ENCODE results near the gene ZNF141. TPM values are rescaled to one million over a fixed set of nuclear protein-coding genes. Genes with fewer than 3 reads are reported as not detected.

ZNF141 gene
- total and polyA plus RNA-seq, 2 experiments from 2014 or later: 18.5 to 58.1 TPM

DNA sequence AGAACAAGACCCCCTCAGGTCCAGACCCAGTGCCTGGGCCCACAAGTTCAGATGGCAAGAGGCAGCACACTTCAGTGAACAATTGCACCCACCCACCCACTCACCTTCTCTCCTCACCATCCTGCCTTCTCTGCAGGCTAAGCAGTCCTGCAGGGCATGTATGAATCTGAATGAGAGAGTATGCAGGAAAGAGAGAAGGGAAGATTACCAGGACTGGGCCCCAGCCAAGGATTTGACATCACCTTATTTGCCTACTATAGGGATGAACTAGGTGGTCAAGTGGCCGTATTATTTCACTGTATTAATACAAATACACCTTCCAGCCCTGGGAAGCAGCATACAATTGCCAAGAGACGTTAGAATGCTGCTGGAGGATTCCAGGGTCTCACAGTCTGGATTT is 2.1 kb upstream of the ZNF141 start (continued):
- TF ChIP-seq ZNF462 (CRISPR knock-in tag; IDR thresholded peaks at IDR 0.05) (no peak), JUNB (IDR thresholded peaks at IDR 0.05; ENCODE audit: unreplicated experiment) (no peak), POLR2AphosphoS5 (IDR thresholded peaks at IDR 0.05; ENCODE audit: low read depth) (no peak), ZNF331 (CRISPR knock-in tag; IDR thresholded peaks at IDR 0.05; ENCODE audit: low read depth) (no peak), NANOG (IDR thresholded peaks at IDR 0.05; ENCODE audit: borderline replicate concordance) (no peak), EZH2 (IDR thresholded peaks at IDR 0.05; ENCODE audit: low read depth, unreplicated experiment) (no peak), EZH2phosphoT487 (IDR thresholded peaks at IDR 0.05; ENCODE audit: unreplicated experiment) (no peak), ZNF114 (CRISPR knock-in tag; IDR thresholded peaks at IDR 0.05) (no peak), CREB1 (CRISPR knock-in tag; IDR thresholded peaks at IDR 0.05; ENCODE audit: low read depth) (no peak), ETS1 (IDR thresholded peaks at IDR 0.05) (no peak)
- TF ChIP-seq, protein P1, sequence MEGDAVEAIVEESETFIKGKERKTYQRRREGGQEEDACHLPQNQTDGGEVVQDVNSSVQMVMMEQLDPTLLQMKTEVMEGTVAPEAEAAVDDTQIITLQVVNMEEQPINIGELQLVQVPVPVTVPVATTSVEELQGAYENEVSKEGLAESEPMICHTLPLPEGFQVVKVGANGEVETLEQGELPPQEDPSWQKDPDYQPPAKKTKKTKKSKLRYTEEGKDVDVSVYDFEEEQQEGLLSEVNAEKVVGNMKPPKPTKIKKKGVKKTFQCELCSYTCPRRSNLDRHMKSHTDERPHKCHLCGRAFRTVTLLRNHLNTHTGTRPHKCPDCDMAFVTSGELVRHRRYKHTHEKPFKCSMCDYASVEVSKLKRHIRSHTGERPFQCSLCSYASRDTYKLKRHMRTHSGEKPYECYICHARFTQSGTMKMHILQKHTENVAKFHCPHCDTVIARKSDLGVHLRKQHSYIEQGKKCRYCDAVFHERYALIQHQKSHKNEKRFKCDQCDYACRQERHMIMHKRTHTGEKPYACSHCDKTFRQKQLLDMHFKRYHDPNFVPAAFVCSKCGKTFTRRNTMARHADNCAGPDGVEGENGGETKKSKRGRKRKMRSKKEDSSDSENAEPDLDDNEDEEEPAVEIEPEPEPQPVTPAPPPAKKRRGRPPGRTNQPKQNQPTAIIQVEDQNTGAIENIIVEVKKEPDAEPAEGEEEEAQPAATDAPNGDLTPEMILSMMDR (conservative IDR thresholded peaks at IDR 0.05; ENCODE audit: low read depth in 2 of 2): no peak

Data from GM23338 (cell line).